Activated CD8-positive, alpha-beta memory T cell treated with anti-CD3 and anti-CD28 coated beads for 1 hour (primary cell): Measurements from ENCODE around the gene SRSF2.

Source experiments
- DNase-seq, 2 donors: peaks; one replicate each; pipeline ENCODE4 v3.0.0-alpha.2; 2020; ENCODE audit warnings: low read depth in 1 of 2; ENCODE audit errors: extremely low read depth in 1 of 2

Gene SRSF2

GRCh38 chr17:76685366-76685765 lies 51.8 kb downstream of the SRSF2 start:
- no peak for DNase-seq

GRCh38 chr17:76684756-76685155 lies 52.4 kb downstream of the SRSF2 start:
- DNase-seq, result no peak
